NB4 (cell line): ENCODE measurements around the gene ADAM17.
A peak's percentile ranks its signal among the peaks of the same experiment; 100 is the strongest.
"Not testable (repeated sequence)": the region's sequence is repeated elsewhere in the genome, so short reads cannot be mapped to it uniquely, and the experiment has no call there.

Source experiments
- DNase-seq: peaks from one replicate; pipeline ENCODE4 v3.0.0; 2010; ENCODE audit warnings: low read depth
- H3K4me3 ChIP-seq: one replicate; pipeline ENCODE4 v1.5.1; 2011; ENCODE audit warnings: mild to moderate bottlenecking, low read depth, low read length, moderate library complexity
- MYC ChIP-seq: IDR thresholded peaks from 2 replicates; pipeline ENCODE4 v1.6.1; 2011; ENCODE audit warnings: low read depth, low read length
- POLR2A ChIP-seq: IDR thresholded peaks from 2 replicates; pipeline ENCODE4 v1.6.1; 2011; ENCODE audit warnings: mild to moderate bottlenecking; ENCODE audit not compliant: insufficient read length; ENCODE audit errors: extremely low read depth
- TF ChIP-seq, protein P1 (sequence below): IDR thresholded peaks from one replicate; pipeline ENCODE4 v1.5.1; 2012; ENCODE audit warnings: low read depth, low read length
- TF ChIP-seq, protein P2 (sequence below): IDR thresholded peaks from 2 replicates; pipeline ENCODE4 v1.6.1; 2011; ENCODE audit warnings: low read depth, low read length

The ADAM17 gene

DNA sequence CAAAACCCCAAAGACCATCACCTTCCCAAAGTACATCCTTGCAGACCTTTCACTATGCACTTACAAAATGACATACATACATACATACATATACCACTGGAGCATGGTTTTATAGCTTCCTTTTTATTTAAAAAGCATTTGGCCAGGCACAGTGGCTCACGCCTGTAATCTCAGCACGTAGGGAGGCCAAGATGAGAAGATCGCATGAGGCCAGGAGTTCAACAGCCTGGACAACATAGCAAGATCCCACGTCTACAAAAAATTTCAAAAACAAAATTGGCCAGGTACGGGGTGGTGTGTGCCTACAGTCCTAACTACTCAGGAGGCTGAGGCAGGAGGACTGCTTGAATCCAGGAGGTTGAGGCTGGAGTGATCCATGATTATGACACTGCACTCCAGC lies 29.9 kb upstream of the ADAM17 start:
- TF ChIP-seq POLR2A (no peak), MYC (no peak)
- TF ChIP-seq, protein P1, sequence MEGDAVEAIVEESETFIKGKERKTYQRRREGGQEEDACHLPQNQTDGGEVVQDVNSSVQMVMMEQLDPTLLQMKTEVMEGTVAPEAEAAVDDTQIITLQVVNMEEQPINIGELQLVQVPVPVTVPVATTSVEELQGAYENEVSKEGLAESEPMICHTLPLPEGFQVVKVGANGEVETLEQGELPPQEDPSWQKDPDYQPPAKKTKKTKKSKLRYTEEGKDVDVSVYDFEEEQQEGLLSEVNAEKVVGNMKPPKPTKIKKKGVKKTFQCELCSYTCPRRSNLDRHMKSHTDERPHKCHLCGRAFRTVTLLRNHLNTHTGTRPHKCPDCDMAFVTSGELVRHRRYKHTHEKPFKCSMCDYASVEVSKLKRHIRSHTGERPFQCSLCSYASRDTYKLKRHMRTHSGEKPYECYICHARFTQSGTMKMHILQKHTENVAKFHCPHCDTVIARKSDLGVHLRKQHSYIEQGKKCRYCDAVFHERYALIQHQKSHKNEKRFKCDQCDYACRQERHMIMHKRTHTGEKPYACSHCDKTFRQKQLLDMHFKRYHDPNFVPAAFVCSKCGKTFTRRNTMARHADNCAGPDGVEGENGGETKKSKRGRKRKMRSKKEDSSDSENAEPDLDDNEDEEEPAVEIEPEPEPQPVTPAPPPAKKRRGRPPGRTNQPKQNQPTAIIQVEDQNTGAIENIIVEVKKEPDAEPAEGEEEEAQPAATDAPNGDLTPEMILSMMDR, result no peak
- TF ChIP-seq, protein P2, sequence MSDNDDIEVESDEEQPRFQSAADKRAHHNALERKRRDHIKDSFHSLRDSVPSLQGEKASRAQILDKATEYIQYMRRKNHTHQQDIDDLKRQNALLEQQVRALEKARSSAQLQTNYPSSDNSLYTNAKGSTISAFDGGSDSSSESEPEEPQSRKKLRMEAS, result no peak
- no peak for DNase-seq
- H3K4me3 ChIP-seq, result no peak overlapping the region

DNA sequence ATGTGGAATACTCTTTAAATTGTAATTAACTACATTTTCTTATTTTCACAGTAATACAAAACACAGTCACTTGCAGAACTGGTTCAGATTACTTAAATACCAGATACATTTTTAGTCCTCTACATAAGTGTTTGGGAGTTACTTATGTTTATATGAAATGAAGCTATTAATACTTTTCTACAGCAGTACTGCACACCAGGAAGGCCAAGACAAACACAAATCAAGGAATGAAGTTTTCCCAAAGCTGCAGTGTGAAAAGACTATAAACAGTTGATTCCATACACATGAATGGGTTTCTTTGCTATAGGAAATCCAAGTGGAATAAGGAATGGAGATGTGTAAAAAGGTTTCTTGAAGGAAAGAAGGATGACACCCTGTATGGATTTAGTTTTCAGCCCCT lies 29.3 kb upstream of the ADAM17 start:
- DNase-seq, H3K4me3 ChIP-seq: not testable (repeated sequence)

DNA sequence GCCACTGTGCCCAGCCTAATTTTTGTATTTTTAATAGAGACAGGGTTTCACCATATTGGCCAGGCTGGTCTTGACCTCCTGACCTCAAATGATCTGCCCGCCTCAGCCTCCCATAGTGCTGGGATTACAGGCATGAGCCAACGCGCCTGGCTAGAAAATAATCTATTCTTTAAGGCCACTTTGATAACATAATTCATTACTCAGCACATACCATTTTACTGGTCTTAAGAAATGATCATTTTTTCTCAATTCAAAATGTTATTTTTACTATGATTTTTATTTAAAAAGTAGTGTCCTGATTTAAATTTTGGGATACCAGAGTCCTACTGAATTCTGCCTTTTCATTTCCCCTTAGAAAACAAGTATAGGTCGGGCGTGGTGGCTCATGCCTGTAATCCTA lies 27.0 kb upstream of the ADAM17 start:
- no peak overlapping the region for H3K4me3 ChIP-seq
- no peak for DNase-seq
- TF ChIP-seq, protein P2, result no peak
- no peak for TF ChIP-seq POLR2A
- no peak for TF ChIP-seq MYC
- TF ChIP-seq, protein P1, result no peak

DNA sequence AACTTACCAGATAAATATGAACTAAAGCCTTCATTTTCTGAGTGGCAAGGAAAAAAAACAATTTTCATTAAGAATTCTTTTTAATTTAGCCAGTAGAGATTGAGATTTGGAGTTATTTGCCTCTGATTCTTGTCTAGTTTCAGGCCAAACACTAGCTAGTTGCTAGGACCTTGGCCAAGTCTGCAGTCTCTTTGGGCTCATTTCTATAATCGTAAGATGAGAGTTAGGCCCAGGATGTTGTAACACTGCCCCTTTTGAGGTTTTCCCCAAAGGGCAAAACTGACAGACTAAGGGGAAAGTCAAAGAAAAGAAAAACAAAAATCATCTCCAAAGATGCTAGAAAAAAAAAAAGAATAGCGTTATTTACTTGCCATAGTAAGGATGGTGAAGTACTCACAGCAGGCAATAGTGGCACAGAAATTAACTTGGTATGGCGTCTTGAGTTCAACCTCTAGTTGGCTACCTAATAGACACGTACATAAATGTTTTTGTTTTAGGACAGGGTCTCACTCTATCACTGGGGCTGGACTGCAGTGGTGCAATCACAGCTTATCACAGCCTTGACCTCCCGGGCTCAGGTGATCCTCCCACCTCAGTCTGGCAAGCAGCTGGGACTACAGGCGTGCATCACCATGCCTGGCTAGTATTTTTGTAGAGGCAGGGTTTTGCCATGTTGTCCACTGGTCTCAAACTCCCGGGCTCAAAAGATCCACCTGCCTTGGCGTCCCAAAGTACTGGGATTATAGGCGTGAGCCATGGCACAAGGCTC lies 23.0 kb upstream of the ADAM17 start:
- TF ChIP-seq, protein P2, result no peak
- TF ChIP-seq, protein P1, result no peak
- TF ChIP-seq MYC, result no peak
- no peak for TF ChIP-seq POLR2A

DNA sequence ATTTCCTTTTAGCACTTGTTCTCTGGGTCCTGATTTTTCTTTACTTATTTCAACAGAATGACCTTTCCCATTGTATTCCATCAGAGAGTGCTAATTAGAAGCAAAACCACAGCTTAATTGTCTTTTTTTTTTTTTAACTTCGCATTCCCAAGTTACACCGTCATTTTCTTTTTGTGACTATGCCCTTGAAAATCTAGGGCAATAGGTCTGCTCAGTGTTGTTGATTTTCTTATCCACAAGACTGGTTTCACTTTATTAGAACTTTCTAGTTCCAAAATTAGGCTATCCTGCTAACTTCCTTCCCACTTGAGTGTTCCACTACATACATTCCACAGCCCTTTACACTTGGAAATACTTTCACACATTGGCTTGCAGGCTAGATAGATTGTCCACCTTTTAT lies 18.7 kb upstream of the ADAM17 start:
- TF ChIP-seq MYC (no peak), POLR2A (no peak)
- TF ChIP-seq, protein P2, result no peak
- TF ChIP-seq, protein P1, result no peak
- no peak for DNase-seq
- no peak overlapping the region for H3K4me3 ChIP-seq

More for the DNA sequence above, 23.0 kb upstream of the ADAM17 start:
- no peak for DNase-seq
- H3K4me3 ChIP-seq, result no peak overlapping the region

DNA sequence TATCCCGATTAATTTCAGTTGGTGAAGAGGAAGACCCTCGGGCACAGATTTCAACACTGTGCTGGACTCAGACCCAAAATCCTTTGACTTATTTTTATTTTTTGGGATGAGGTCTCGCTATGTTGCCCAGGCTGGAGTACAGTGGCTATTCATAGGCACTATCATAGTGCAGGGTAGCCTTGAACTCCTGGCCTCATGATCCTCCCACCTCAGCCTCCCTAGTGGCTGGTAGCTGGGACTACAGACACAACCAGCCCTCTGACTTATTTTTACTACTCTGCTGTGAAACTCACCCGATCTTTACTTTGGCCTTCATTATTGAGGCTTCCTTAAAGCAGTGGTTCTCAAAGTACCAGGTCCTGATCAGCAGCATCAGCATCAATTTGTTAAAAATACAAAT lies 18.2 kb upstream of the ADAM17 start:
- TF ChIP-seq MYC (no peak), POLR2A (no peak)
- TF ChIP-seq, protein P2, result no peak
- TF ChIP-seq, protein P1, result peak; percentile 4
- DNase-seq, result no peak
- no peak overlapping the region for H3K4me3 ChIP-seq
